ENCODE results near the gene C14orf132.

DNA sequence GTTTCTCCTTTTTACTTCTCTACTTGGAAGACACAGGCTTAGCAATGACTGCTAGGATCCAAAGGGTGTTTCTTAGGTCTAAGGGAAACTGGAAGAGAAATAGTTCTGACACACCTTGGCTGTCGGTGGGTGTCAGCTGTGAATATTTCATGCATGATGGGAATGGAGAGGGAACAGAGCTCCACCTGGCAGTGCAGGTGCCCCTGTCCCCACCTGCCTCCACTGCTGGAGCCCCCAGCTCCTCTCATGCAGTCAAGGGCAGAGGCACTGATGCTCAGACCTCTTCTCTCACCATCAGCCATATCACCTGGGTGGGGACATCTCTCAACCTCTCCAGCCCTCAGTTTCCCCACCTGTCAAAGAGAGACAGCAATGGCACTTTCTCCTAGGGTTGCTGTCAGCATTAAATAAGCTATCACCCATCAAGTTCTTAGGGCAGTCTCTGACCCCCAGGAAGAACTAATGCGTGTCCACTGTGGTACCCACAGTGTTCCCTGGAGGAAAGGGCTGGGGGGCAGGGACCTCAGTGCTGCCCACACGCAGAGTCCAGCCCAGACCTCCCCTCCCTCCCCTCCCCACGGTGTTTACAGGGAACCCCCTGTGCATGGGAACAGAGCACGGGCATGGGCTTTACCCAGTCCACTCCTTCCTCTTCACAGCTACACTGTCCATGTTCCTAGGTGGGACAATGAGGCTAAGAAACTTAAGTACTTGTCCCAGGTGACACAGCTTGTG lies 69.1 kb downstream of the C14orf132 start:
- TF ChIP-seq, protein P1, sequence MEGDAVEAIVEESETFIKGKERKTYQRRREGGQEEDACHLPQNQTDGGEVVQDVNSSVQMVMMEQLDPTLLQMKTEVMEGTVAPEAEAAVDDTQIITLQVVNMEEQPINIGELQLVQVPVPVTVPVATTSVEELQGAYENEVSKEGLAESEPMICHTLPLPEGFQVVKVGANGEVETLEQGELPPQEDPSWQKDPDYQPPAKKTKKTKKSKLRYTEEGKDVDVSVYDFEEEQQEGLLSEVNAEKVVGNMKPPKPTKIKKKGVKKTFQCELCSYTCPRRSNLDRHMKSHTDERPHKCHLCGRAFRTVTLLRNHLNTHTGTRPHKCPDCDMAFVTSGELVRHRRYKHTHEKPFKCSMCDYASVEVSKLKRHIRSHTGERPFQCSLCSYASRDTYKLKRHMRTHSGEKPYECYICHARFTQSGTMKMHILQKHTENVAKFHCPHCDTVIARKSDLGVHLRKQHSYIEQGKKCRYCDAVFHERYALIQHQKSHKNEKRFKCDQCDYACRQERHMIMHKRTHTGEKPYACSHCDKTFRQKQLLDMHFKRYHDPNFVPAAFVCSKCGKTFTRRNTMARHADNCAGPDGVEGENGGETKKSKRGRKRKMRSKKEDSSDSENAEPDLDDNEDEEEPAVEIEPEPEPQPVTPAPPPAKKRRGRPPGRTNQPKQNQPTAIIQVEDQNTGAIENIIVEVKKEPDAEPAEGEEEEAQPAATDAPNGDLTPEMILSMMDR (IDR thresholded peaks at IDR 0.05; ENCODE audit: borderline replicate concordance, extremely low read depth, low read length, poor library complexity, severe bottlenecking), result peak; percentile 28
- TF ChIP-seq EZH2 (IDR thresholded peaks at IDR 0.05; ENCODE audit: borderline replicate concordance, low read depth, low read length, severe bottlenecking), result no peak
